Subcutaneous adipose tissue (tissue), 4 donors: ENCODE data around the gene MAPK10. TPM values are rescaled to one million over a fixed set of nuclear protein-coding genes. Genes with fewer than 3 reads are reported as not detected.

ENCODE experiments used
- CTCF ChIP-seq: fragments of 450-650 bp; IDR thresholded peaks from one replicate; pipeline ENCODE4 v1.5.1; 2016; ENCODE audit warnings: low read depth, mild to moderate bottlenecking, control low read depth, antibody characterized with exemption, moderate library complexity
- total RNA-seq, 4 donors: library from RNA; depleted of rRNA; stranded (reverse); fragments of >200 nt; gene quantifications; one replicate each; pipeline ENCODE4 v1.1.0, GENCODE V29; 2016

Gene MAPK10
- total RNA-seq, 4 donors from 2014 or later, result 12.9 to 61.6 (median 34.8) TPM

GRCh38 chr4:86221002-86221401, 138.9 kb downstream of the MAPK10 start:
- TF ChIP-seq CTCF, result no peak

- no peak for TF ChIP-seq CTCF
These were observed 139.7 kb downstream of the MAPK10 start for GRCh38 chr4:86220121-86220520.

- TF ChIP-seq CTCF, result no peak
These were observed 140.9 kb downstream of the MAPK10 start for GRCh38 chr4:86218746-86219473.

GRCh38 chr4:86203176-86203575, 156.7 kb downstream of the MAPK10 start:
- no peak for TF ChIP-seq CTCF

GRCh38 chr4:86185659-86186058, 174.2 kb downstream of the MAPK10 start:
- TF ChIP-seq CTCF, result no peak

- TF ChIP-seq CTCF, result no peak
These were observed 175.0 kb downstream of the MAPK10 start for GRCh38 chr4:86184901-86185285.

- no peak for TF ChIP-seq CTCF
These were observed 175.5 kb downstream of the MAPK10 start for GRCh38 chr4:86184216-86184900.
